ENCODE results near the gene SPRYD7.
"Not testable (repeated sequence)": the region's sequence is repeated elsewhere in the genome, so short reads cannot be mapped to it uniquely, and the experiment has no call there.

Gene SPRYD7

GRCh38 chr13:49932066-49932465 lies 4.1 kb downstream of the SPRYD7 start:
- DNase-seq = no peak

GRCh38 chr13:49927755-49928154 lies 8.4 kb downstream of the SPRYD7 start:
- no peak for DNase-seq

GRCh38 chr13:49925881-49926418 lies 10.2 kb downstream of the SPRYD7 start:
- no peak for DNase-seq

GRCh38 chr13:49922301-49922700 lies 13.8 kb downstream of the SPRYD7 start:
- no peak for DNase-seq

- not testable (repeated sequence) for DNase-seq
Observed at GRCh38 chr13:49920969-49921368, 15.2 kb downstream of the SPRYD7 start.

GRCh38 chr13:49918106-49918505 lies 18.0 kb downstream of the SPRYD7 start:
- not testable (repeated sequence) for DNase-seq

GRCh38 chr13:49914947-49915346 lies 21.2 kb downstream of the SPRYD7 start:
- no peak for DNase-seq

- no peak for DNase-seq
Observed at GRCh38 chr13:49908637-49909036, 27.5 kb downstream of the SPRYD7 start.

- DNase-seq = no peak
Observed at GRCh38 chr13:49904729-49905456, 31.2 kb downstream of the SPRYD7 start.

GRCh38 chr13:49898792-49899191 lies 37.3 kb downstream of the SPRYD7 start:
- no peak for DNase-seq

GRCh38 chr13:49897713-49898112 lies 38.4 kb downstream of the SPRYD7 start:
- DNase-seq = no peak

GRCh38 chr13:49895826-49896225 lies 40.3 kb downstream of the SPRYD7 start:
- no peak for DNase-seq

GRCh38 chr13:49893591-49893990 lies 42.5 kb downstream of the SPRYD7 start:
- DNase-seq = no peak

GRCh38 chr13:49890376-49890775 lies 45.8 kb downstream of the SPRYD7 start:
- no peak for DNase-seq

GRCh38 chr13:49878682-49879081 lies 57.5 kb downstream of the SPRYD7 start:
- DNase-seq = no peak

- DNase-seq = no peak
Observed at GRCh38 chr13:49877629-49878218, 58.4 kb downstream of the SPRYD7 start.

- DNase-seq = no peak
Observed at GRCh38 chr13:49874430-49874829, 61.7 kb downstream of the SPRYD7 start.

GRCh38 chr13:49869519-49869918 lies 66.6 kb downstream of the SPRYD7 start:
- DNase-seq = no peak

GRCh38 chr13:49867834-49868233 lies 68.3 kb downstream of the SPRYD7 start:
- no peak for DNase-seq

- DNase-seq = no peak
Observed at GRCh38 chr13:49865218-49865617, 70.9 kb downstream of the SPRYD7 start.

GRCh38 chr13:49864509-49864908 lies 71.6 kb downstream of the SPRYD7 start:
- DNase-seq = no peak

All from NCI-H146 (cell line).